NCI-H82 (cell line): ENCODE results near the gene GRAMD1B.
A peak's percentile ranks its signal among the peaks of the same experiment; 100 is the strongest.

ENCODE experiments used
- DNase-seq: peaks from one replicate; lab custom pipeline; 2025; lab: John Stamatoyannopoulos, UW

Gene GRAMD1B

DNA sequence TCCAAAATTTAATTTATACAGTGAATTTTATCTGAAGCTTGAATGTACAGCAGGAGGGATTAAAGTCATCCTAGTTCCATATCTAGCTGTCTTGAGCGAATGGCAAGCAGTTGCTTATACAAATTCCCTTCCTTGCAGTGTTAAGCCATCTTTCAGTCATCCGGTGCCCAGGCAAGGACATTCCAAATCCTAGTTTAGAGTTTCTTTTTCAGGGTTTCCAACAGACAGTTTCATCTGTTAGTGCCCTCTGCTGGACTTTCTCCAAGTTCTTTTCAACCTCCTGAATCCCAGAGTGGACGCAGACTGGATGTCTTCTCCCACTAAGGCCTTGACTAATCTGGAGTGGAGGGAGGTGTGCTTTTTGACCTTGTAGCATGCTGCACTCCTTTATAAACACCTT lies 45.4 kb downstream of the GRAMD1B start:
- peak; percentile 67 for DNase-seq

GRCh38 chr11:123477205-123477907 lies 47.3 kb downstream of the GRAMD1B start:
- no peak for DNase-seq

DNA sequence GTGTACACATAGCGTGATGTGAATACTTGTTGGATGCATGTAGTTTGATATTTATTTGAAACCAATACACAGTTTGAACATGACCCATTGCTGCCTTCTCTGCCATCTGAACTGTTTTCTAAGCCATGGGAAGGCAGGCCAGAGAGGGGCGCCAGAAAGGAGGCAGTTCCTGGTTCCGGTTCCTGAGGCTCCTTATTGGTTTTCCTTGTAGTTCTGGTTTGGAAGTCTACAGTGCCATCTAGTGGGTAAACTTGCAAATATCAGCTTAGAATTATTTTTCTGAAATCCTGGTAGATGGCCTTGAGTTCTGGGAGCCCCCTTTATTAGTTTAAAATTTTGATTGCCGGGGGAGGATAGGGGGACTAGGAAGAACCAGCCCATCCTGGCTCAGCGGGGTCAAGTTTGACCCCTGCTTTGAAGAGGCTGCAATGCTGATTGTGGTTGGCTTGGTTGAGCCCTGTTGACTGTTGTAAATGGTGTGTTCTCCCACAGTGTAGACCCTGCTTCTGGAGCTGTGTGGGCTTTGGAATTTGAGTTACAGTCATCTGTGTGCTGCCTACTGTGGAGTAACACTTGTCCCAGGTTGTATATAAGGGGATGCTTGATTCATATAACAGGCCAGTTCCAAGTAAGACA lies 48.4 kb downstream of the GRAMD1B start:
- DNase-seq, result peak; percentile 86

- DNase-seq, result no peak
Measured at GRCh38 chr11:123479048-123479837, 49.2 kb downstream of the GRAMD1B start.

- DNase-seq, result no peak
Measured at GRCh38 chr11:123480290-123480815, 50.3 kb downstream of the GRAMD1B start.

DNA sequence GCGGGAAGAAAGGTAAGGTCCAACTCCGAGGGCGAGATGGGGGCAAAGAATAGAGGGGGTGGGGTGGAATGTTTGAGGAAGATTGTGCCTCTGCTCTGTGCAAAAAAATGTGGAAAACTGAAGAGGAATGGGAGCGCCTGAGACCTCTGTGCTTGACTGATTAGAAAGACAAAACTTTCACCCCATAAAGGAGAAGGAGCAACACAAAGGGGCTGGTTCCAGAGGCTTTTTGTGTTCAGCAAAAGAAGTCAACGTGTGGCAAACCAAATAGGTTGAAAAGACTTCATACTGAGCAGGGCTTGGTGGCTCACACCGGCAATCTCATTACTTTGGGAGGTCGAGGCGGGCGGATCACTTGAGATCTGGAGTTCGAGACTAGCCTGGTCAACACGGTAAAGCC lies 50.8 kb downstream of the GRAMD1B start:
- no peak for DNase-seq

GRCh38 chr11:123481640-123482039 lies 51.6 kb downstream of the GRAMD1B start:
- DNase-seq, result no peak

GRCh38 chr11:123482218-123482617 lies 52.1 kb downstream of the GRAMD1B start:
- no peak for DNase-seq

DNA sequence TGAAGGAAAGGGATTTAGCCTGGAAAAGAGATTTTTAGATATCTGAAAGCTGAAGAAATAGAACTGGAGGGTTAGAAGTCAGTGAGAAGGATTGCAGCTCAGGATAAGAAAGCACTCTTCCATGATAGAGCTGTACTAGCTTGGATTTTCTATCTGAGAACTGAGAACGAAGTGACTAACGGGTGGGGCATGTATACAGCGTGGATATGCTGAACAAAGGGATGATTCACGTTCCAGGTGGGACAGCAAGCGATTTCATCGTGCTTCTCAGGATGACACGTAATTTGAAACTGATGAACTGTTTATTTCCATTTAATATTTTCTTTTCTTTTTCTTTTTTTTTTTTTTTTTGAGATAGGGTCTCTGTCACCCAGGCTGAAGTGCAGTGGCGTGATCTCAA lies 53.0 kb downstream of the GRAMD1B start:
- DNase-seq, result no peak

DNA sequence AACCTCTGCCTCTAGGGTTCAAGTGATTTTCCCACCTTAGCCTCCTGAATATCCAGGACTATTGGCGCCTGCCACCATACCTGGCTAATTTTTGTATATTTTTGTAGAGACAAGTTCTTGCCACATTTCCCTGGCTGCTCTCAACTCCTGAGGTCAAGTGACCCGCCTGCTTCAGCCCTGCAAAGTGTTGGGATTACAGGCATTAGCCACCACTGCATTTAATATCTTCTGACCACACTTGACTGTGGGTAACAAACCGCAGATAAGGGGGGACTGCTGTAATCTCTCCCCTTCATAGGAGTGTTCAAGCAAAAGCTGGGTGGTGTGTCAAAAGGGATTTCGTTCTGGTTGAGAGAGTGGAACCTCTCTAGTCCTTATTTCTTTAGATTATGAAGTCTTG lies 53.4 kb downstream of the GRAMD1B start:
- no peak for DNase-seq

- DNase-seq, result no peak
Measured at GRCh38 chr11:123484448-123484847, 54.4 kb downstream of the GRAMD1B start.

GRCh38 chr11:123487157-123487744 lies 57.2 kb downstream of the GRAMD1B start:
- no peak for DNase-seq

DNA sequence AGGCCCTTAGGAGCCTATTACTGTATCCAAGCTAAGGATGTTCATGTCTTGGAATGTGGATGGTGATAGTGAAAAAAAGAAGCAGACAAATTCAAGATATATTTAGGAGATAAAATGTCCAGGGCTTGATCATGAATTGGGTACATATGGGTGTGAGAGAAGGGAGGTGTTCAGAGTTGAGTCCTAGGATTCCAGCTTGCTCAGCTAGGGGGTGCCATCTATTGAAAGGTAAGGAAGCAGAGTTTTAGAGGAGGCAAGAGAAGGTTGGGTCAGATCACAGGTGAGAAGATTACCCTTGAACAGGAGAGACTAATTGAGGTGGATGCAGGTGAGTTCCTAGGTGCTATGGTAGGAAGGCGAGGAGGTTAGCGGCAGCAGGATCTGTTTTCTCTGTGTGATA lies 60.5 kb downstream of the GRAMD1B start:
- no peak for DNase-seq

DNA sequence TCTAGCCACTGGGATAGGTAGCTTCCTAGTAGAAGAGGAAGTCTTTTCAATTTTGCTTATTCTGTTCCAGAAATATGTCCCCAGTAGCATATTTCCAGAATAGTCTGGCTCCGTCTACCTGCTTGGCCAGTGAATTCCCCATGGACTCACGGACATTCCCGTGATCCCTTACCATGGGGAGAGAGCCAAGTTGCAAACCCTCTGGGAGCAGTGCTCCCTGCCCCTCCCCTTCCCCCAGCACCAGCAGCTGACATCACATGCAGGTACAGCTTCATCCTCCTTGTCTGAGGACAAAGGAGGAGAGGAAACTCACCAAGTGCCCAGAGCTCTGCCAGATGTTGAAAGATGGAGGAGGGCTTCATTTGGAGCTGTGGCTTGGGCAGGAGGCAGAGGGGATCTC lies 61.2 kb downstream of the GRAMD1B start:
- no peak for DNase-seq

DNA sequence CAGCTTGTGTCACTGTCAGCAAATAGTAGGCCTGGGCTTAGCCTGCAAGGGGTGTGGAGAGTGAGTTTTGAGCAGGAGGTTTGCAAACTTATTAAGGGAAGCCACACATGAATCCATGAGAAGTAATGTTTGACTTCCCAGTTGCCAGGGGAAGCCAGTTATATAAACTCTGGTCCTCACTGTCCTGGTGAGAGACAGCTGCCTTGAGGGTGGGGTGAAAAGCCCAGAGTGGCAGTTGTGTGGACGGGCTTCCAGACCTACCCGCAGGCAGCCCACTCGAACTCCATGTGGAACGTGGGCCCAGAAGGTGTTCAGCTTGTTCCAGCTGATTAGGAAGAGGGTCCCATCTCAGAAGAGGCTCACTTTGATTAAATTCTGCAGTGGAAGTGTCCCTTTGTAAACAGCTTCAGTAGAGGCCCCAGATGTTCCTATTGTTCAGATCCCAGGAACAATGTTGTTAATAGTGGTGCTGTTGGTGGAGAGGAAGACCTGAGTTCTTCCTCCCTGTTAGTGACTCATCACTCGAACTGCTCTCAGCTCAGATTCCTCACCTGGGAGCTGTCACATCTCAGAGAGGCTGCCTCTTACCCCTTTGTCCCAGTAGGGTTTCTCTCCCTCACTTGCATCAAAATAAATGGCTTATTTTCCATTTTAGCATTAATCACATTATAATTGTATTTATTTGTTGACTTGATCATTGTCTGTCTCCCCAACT lies 63.4 kb downstream of the GRAMD1B start:
- no peak for DNase-seq

DNA sequence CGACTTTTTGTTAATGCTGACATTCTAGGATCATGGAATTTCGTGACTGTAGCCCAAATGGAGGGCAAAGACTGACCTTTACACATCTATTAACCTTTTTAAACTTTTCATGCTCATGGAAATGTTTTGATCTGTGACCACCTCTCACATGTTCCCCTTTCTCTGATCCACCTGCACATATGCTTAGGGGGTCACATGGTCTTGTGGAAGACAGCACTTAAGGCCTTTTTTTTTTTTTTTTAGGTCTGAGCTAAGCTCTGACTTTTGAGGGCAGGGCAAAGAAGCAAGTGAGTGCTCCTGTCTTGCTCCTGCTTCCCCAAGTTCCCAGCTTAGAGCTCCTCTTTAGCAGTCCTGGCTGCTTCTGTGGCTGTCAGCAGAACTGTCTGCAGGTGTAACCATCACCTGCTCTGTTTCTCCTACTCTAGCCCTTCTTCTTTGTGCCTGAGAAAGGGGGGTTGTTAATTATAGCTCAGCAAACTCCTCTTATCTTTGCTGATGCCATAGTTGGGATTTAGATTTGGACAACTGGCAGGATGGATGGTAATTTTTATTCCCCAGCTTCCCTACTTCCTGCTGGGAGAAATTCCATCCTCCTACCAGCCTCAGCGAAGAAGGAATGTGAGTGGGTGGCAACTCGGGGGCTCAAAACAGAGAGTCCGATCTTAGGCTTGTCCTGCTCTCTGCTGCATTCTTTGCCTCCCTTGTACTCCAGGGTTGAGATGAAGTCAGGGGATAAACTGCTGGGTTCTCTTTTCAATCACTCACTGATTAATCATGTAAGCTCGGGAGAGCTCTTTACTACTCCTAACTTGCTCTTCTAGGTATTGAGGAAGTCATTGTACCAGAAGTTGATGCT lies 64.4 kb downstream of the GRAMD1B start:
- DNase-seq, result peak; percentile 20

GRCh38 chr11:123504401-123504800 lies 74.3 kb downstream of the GRAMD1B start:
- no peak for DNase-seq

- peak; percentile 96 for DNase-seq
Measured at GRCh38 chr11:123505546-123506299, 75.7 kb downstream of the GRAMD1B start.

GRCh38 chr11:123507043-123507442 lies 77.0 kb downstream of the GRAMD1B start:
- DNase-seq, result no peak
